H1 (cell line): ENCODE results near the gene TRMT61A. TPM values are rescaled to one million over a fixed set of nuclear protein-coding genes. Genes with fewer than 3 reads are reported as not detected.

ENCODE experiments used
- CTCF ChIA-PET: fragments of 300-600 bp; sonication (Branson Sonifier 250); formaldehyde crosslinking; loops from one replicate; lab custom pipeline; 2021; ENCODE audit not compliant: partially characterized antibody; lab: Charles Lee
- POLR2A ChIA-PET: fragments of 300-600 bp; sonication (Branson Sonifier 250); formaldehyde crosslinking; loops from one replicate; lab custom pipeline; 2021; ENCODE audit warnings: inconsistent platforms; ENCODE audit not compliant: partially characterized antibody; lab: Charles Lee
- DNase-seq, 2 experiments: peaks; one replicate each; pipeline versions ENCODE4 v3.0.0 to v3.0.0-alpha.2; 2010 to 2022; ENCODE audit warnings: low spot score in 2 of 2, low read depth in 1 of 2, mixed read lengths in 1 of 2
- FAIRE-seq: peaks from 2 replicates; lab custom pipeline; 2011; peaks lifted over from hg19 to GRCh38; lab: Jason Lieb, UNC
- H2AFZ ChIP-seq: 2 replicates; pipeline ENCODE4 v1.8.1; 2012; ENCODE audit warnings: low read length, inconsistent platforms
- H2AK5ac ChIP-seq: 2 replicates; pipeline ENCODE4 v1.6.1; 2013; ENCODE audit warnings: low read depth, low read length
- H2BK120ac ChIP-seq: replicated peaks from 2 replicates; pipeline ENCODE3; 2013; ENCODE audit warnings: low read depth, low read length, inconsistent platforms
- H2BK12ac ChIP-seq: 2 replicates; pipeline ENCODE4 v1.6.1; 2013; ENCODE audit warnings: low read depth, low read length
- H2BK15ac ChIP-seq: 2 replicates; pipeline ENCODE4 v1.6.1; 2013; ENCODE audit warnings: low read length
- H2BK20ac ChIP-seq: 2 replicates; pipeline ENCODE4 v1.6.1; 2013; ENCODE audit warnings: low read length
- H2BK5ac ChIP-seq: 2 replicates; pipeline ENCODE4 v1.6.1; 2013; ENCODE audit warnings: low read depth, low read length
- H3K14ac ChIP-seq: 2 replicates; pipeline ENCODE4 v1.6.1; 2013; ENCODE audit warnings: inconsistent platforms; ENCODE audit not compliant: insufficient read length
- H3K18ac ChIP-seq: 2 replicates; pipeline ENCODE4 v1.6.1; 2013; ENCODE audit warnings: low read length; ENCODE audit errors: extremely low read depth
- H3K23ac ChIP-seq: 2 replicates; pipeline ENCODE4 v1.6.1; 2013; ENCODE audit warnings: inconsistent platforms; ENCODE audit not compliant: insufficient read length
- H3K23me2 ChIP-seq: 2 replicates; pipeline ENCODE4 v1.6.1; 2013; ENCODE audit warnings: low read depth, low read length
- H3K27ac ChIP-seq: 2 replicates; pipeline ENCODE4 v1.6.1; 2011; ENCODE audit warnings: low read depth, low read length, inconsistent platforms
- H3K27me3 ChIP-seq, 4 experiments: replicated peaks in 1 of 4; 1 replicate in 1 of 4; 2 replicates in 3 of 4; pipeline versions ENCODE4 v1.6.1 to v1.8.1; 2011 to 2013; ENCODE audit warnings: low read length in 3 of 4, mild to moderate bottlenecking in 3 of 4, inconsistent platforms in 2 of 4, mixed read lengths in 2 of 4, moderate library complexity in 1 of 4; ENCODE audit not compliant: control insufficient read depth in 3 of 4, insufficient read depth in 3 of 4; ENCODE audit errors: extremely low read depth in 1 of 4
- H3K36me3 ChIP-seq, 4 experiments: 2 replicates each; pipeline versions ENCODE4 v1.6.1 to v1.8.1; 2011 to 2013; ENCODE audit warnings: mild to moderate bottlenecking in 4 of 4, low read length in 3 of 4, moderate library complexity in 2 of 4, control low read depth in 1 of 4, inconsistent platforms in 1 of 4; ENCODE audit not compliant: insufficient read depth in 4 of 4, control insufficient read depth in 2 of 4
- H3K4ac ChIP-seq: replicated peaks from 2 replicates; pipeline ENCODE3; 2013; ENCODE audit warnings: low read length, low read depth, mixed read lengths, inconsistent platforms; ENCODE audit not compliant: insufficient read length
- H3K4me1 ChIP-seq, 4 experiments: replicated peaks in 1 of 4; 1 replicate in 1 of 4; 2 replicates in 3 of 4; pipeline versions ENCODE4 v1.6.1 to v1.8.1; 2011 to 2013; ENCODE audit warnings: low read length in 3 of 4, inconsistent platforms in 2 of 4, mixed read lengths in 1 of 4; ENCODE audit not compliant: insufficient read depth in 4 of 4, control insufficient read depth in 3 of 4
- H3K4me2 ChIP-seq, 2 experiments: 2 replicates each; pipeline versions ENCODE4 v1.6.1 to v1.8.1; 2011 to 2013; ENCODE audit warnings: low read depth in 2 of 2, low read length in 2 of 2, control low read depth in 1 of 2, inconsistent platforms in 1 of 2, mild to moderate bottlenecking in 1 of 2; ENCODE audit not compliant: insufficient read depth in 1 of 2
- H3K4me3 ChIP-seq, 4 experiments: fragments of 200-600, 300-600 bp in 1 of 4; sonication (generic), shearing (Covaris generic), sonication (Bioruptor Twin) in 1 of 4; 2 replicates each; pipeline versions ENCODE4 v1.5.1 to v1.8.1; 2011 to 2016; ENCODE audit warnings: low read length in 4 of 4, low read depth in 3 of 4, control low read depth in 2 of 4, inconsistent platforms in 2 of 4, mild to moderate bottlenecking in 2 of 4, mixed read lengths in 1 of 4, moderate library complexity in 1 of 4; ENCODE audit not compliant: insufficient read depth in 2 of 4; ENCODE audit errors: extremely low read depth in 1 of 4
- H3K56ac ChIP-seq: replicated peaks from 2 replicates; pipeline ENCODE3; 2013; ENCODE audit warnings: low read depth, mild to moderate bottlenecking, mixed read lengths, low read length, inconsistent platforms; ENCODE audit not compliant: insufficient read length
- H3K79me1 ChIP-seq: 2 replicates; pipeline ENCODE4 v1.6.1; 2013; ENCODE audit warnings: low read depth, low read length, control low read depth
- H3K79me2 ChIP-seq, 2 experiments: 2 replicates each; pipeline versions ENCODE4 v1.6.1 to v1.8.1; 2012 to 2013; ENCODE audit warnings: low read length in 2 of 2, mild to moderate bottlenecking in 2 of 2, inconsistent platforms in 1 of 2; ENCODE audit not compliant: insufficient read depth in 2 of 2, control insufficient read depth in 1 of 2
- H3K9ac ChIP-seq, 4 experiments: replicated peaks in 1 of 4; 1 replicate in 1 of 4; 2 replicates in 3 of 4; pipeline versions ENCODE4 v1.6.1 to v1.8.1; 2011 to 2013; ENCODE audit warnings: low read depth in 3 of 4, low read length in 3 of 4, control low read depth in 2 of 4, mild to moderate bottlenecking in 2 of 4, moderate library complexity in 2 of 4, inconsistent platforms in 1 of 4; ENCODE audit errors: extremely low read depth in 1 of 4
- H3K9me3 ChIP-seq, 2 experiments: 2 replicates each; pipeline versions ENCODE4 v1.6.1 to v1.8.1; 2012 to 2013; ENCODE audit warnings: mild to moderate bottlenecking in 2 of 2, moderate library complexity in 2 of 2, control low read depth in 1 of 2, inconsistent platforms in 1 of 2, low read depth in 1 of 2, low read length in 1 of 2, mixed read lengths in 1 of 2; ENCODE audit not compliant: insufficient read depth in 2 of 2
- H4K20me1 ChIP-seq, 2 experiments: replicated peaks in 1 of 2; 2 replicates each; pipeline versions ENCODE3 to v1.8.1; 2011 to 2013; ENCODE audit warnings: inconsistent platforms in 2 of 2, low read length in 2 of 2, mild to moderate bottlenecking in 1 of 2; ENCODE audit not compliant: insufficient read depth in 2 of 2, control insufficient read depth in 1 of 2
- H4K5ac ChIP-seq: 2 replicates; pipeline ENCODE4 v1.6.1; 2013; ENCODE audit warnings: low read length, low read depth, mixed read lengths, inconsistent platforms; ENCODE audit not compliant: insufficient read length
- H4K8ac ChIP-seq: 2 replicates; pipeline ENCODE4 v1.8.0; 2013; ENCODE audit warnings: mild to moderate bottlenecking, moderate library complexity, low read length, inconsistent platforms; ENCODE audit not compliant: insufficient read depth; ENCODE audit errors: extremely low read depth
- H4K91ac ChIP-seq: replicated peaks from 2 replicates; pipeline ENCODE3; 2013; ENCODE audit warnings: low read length, mixed read lengths, inconsistent platforms; ENCODE audit not compliant: insufficient read length
- BACH1 ChIP-seq: IDR thresholded peaks from 2 replicates; pipeline ENCODE4 v1.6.1; 2012; ENCODE audit warnings: low read length, improper control_type of control experiment
- BRCA1 ChIP-seq: IDR thresholded peaks from 2 replicates; pipeline ENCODE4 v1.6.1; 2012; ENCODE audit warnings: low read depth, low read length, improper control_type of control experiment
- CREB1 ChIP-seq: IDR thresholded peaks from 2 replicates; pipeline ENCODE4 v1.6.1; 2012; ENCODE audit warnings: inconsistent platforms
- EGR1 ChIP-seq: IDR thresholded peaks from 2 replicates; pipeline ENCODE4 v1.6.1; 2011; ENCODE audit warnings: low read depth, low read length, borderline replicate concordance
- EZH2 ChIP-seq: fragments of 200-600 bp; sonication (generic); IDR thresholded peaks from 2 replicates; pipeline ENCODE4 v1.7.1; 2012; ENCODE audit warnings: low read depth, mild to moderate bottlenecking, moderate library complexity, low read length, inconsistent platforms; ENCODE audit not compliant: severe bottlenecking
- GTF2F1 ChIP-seq: IDR thresholded peaks from 2 replicates; pipeline ENCODE4 v1.6.1; 2012; ENCODE audit warnings: low read depth, low read length, improper control_type of control experiment, borderline replicate concordance
- HDAC2 ChIP-seq, 2 experiments: fragments of 300-600 bp in 1 of 2; sonication (generic) in 1 of 2; IDR thresholded peaks; 2 replicates each; pipeline ENCODE4 v1.6.1; 2011 to 2012; ENCODE audit warnings: low read depth in 2 of 2, low read length in 2 of 2, mild to moderate bottlenecking in 2 of 2, moderate library complexity in 2 of 2, borderline replicate concordance in 1 of 2, inconsistent platforms in 1 of 2
- JUND ChIP-seq: IDR thresholded peaks from 2 replicates; pipeline ENCODE4 v1.6.1; 2011; ENCODE audit warnings: mild to moderate bottlenecking, improper control_type of control experiment, low read length
- KDM5A ChIP-seq: fragments of 200-600 bp; IDR thresholded peaks from 2 replicates; pipeline ENCODE4 v1.7.1; 2012; ENCODE audit warnings: mild to moderate bottlenecking, low read length, inconsistent platforms, mixed read lengths
- SIN3A ChIP-seq, 2 experiments: IDR thresholded peaks in 1 of 2; conservative IDR thresholded peaks in 1 of 2; 2 replicates each; pipeline ENCODE4 v1.6.1; 2011 to 2012; ENCODE audit warnings: low read length in 2 of 2, improper control_type of control experiment in 1 of 2, low read depth in 1 of 2, mild to moderate bottlenecking in 1 of 2
- SIRT6 ChIP-seq: IDR thresholded peaks from one replicate; pipeline ENCODE4 v1.7.1; 2012; ENCODE audit warnings: low read length, inconsistent platforms
- SIX5 ChIP-seq: IDR thresholded peaks from 2 replicates; pipeline ENCODE4 v1.6.1; 2011; ENCODE audit warnings: mild to moderate bottlenecking, low read depth, low read length
- SP1 ChIP-seq: IDR thresholded peaks from 2 replicates; pipeline ENCODE4 v1.6.1; 2011; ENCODE audit warnings: low read depth, low read length
- SUZ12 ChIP-seq: fragments of 200-600 bp; sonication (generic); IDR thresholded peaks from 2 replicates; pipeline ENCODE4 v1.6.1; 2012; ENCODE audit warnings: mild to moderate bottlenecking, inconsistent platforms, low read length, moderate library complexity, mixed read lengths
- WGBS, 2 experiments: shearing (Covaris generic) in 1 of 2; methylation state at CpG; one replicate each; pipeline versions ENCODE4 v1.1.6 to v1.1.7; 2013 to 2015; ENCODE audit warnings: low lambda C conversion rate in 2 of 2, mixed read lengths in 2 of 2, inconsistent platforms in 1 of 2, low coverage in 1 of 2, missing lambda C conversion rate in 1 of 2; ENCODE audit not compliant: insufficient replicate concordance in 2 of 2, insufficient coverage in 1 of 2, insufficient read length in 1 of 2; ENCODE audit errors: extremely low coverage in 1 of 2, missing lambda C conversion rate in 1 of 2; 5-methylcytosine and 5-hydroxymethylcytosine counted together
- polyA plus RNA-seq, 7 experiments: library from polyadenylated mRNA; depleted of rRNA in 3 of 7; stranded (reverse) in 5 of 7; unstranded in 2 of 7; fragments of >200 nt in 5 of 7; fragments of 200-250 nt in 2 of 7; gene quantifications; 1 replicate in 5 of 7; 2 replicates in 1 of 7; 4 replicates in 1 of 7; pipeline versions ENCODE4 v1.2.1 to v1.2.3, GENCODE V29; 2011 to 2013; ENCODE audit warnings: missing spikeins in 2 of 7, mixed read lengths in 2 of 7
- total RNA-seq: library from RNA; stranded (reverse); fragmentation: NEBNext Ultra II Directional; extraction: Animal tissue kit (Norgen Biotek cat#: 25700); gene quantifications from 2 replicates; pipeline ENCODE4 v1.2.1, GENCODE V29; 2021

Gene TRMT61A
- total and polyA plus RNA-seq, 2 of the 8 experiments (the other 6 are each of a cell fraction or from before 2014, with no cell fraction given) = 15.8 to 19.0 TPM

- peak overlapping the region in 1 of 4 experiments; percentile 81; a peak in 2 of 7 replicates for H3K9ac ChIP-seq
- H4K8ac ChIP-seq = no peak overlapping the region
- peak overlapping the region; percentile 80 to 87; a peak in 2 of 4 replicates for H3K4me2 ChIP-seq
- H2BK5ac ChIP-seq = no peak overlapping the region
- FAIRE-seq (no peak), DNase-seq (no peak)
- 90% methylated on average over 8 of the region's 8 CpGs; no CpG with 5 or more reads in 1 of the 2 experiments for WGBS, 2 experiments
- peaks cover 8 to 10% of the 10 kb centered on the region in 2 experiments for H4K20me1 ChIP-seq
- no peak overlapping the region for H2BK15ac ChIP-seq
- H3K4me1 ChIP-seq = peaks cover 0 to 4% (median under 1%) of the 10 kb centered on the region in 4 experiments; a peak in 2 of 7 replicates
- no peak overlapping the region for H2BK12ac ChIP-seq
- H3K18ac ChIP-seq = no peak overlapping the region
- peaks cover 12% of the 10 kb centered on the region; the same call in 1 of the 2 replicates for H3K23me2 ChIP-seq
- H3K36me3 ChIP-seq = peaks cover 0 to 21% (median 12%) of the 10 kb centered on the region in 4 experiments; a peak in 7 of 8 replicates
- no peak overlapping the region for H4K5ac ChIP-seq
- H4K91ac ChIP-seq = no peak overlapping the region
- H3K9me3 ChIP-seq = no peaks in the 10 kb centered on the region
- H2BK120ac ChIP-seq = no peak overlapping the region
- H2AK5ac ChIP-seq = no peak overlapping the region
- H2AFZ ChIP-seq = no peak overlapping the region
- no peak overlapping the region for H3K14ac ChIP-seq
- ChIA-PET CTCF (interaction anchor here (0.8 to 2.6 kb wide), 9 partner anchors 8 to 259 kb away, joined by 3 to 14 read pairs (median 5); no protein-coding TSS in a partner anchor), POLR2A (interaction anchor here (1.0 to 2.7 kb wide), 7 partner anchors 11 to 227 kb away, joined by 3 to 40 read pairs (median 4); partner anchors contain the start of genes CKB, EIF5 and TRMT61A)
- peaks cover 12 to 75% of the 10 kb centered on the region in 2 experiments for H3K79me2 ChIP-seq
- H3K27ac ChIP-seq = no peak overlapping the region
- H3K27me3 ChIP-seq = no peaks in the 10 kb centered on the region
- H3K4me3 ChIP-seq = peak overlapping the region in 2 of 4 experiments; percentile 82 to 97; a peak in 4 of 8 replicates
- peaks cover 9% of the 10 kb centered on the region; the same call in 1 of the 2 replicates for H3K79me1 ChIP-seq
- H3K56ac ChIP-seq = no peak overlapping the region
- no peak overlapping the region for H3K4ac ChIP-seq
- H3K23ac ChIP-seq = no peak overlapping the region
- H2BK20ac ChIP-seq = no peak overlapping the region
- no peak for TF ChIP-seq SIRT6
- TF ChIP-seq CREB1 = no peak
- TF ChIP-seq SUZ12 = no peak
- no peak for TF ChIP-seq KDM5A
- no peak for TF ChIP-seq JUND
- no peak for TF ChIP-seq SP1
- no peak for TF ChIP-seq GTF2F1
- TF ChIP-seq BACH1 = no peak
- no peak for TF ChIP-seq EGR1
- no peak for TF ChIP-seq HDAC2 (IDR thresholded peaks at IDR 0.05; ENCODE audit: borderline replicate concordance in 1 of 2, low read depth in 2 of 2, low read length in 2 of 2)
- no peak for TF ChIP-seq SIN3A (conservative IDR thresholded peaks at IDR 0.05 in 1 of 2, IDR thresholded peaks at IDR 0.05 in 1 of 2; ENCODE audit: low read depth in 1 of 2, low read length in 2 of 2)
- no peak for TF ChIP-seq BRCA1
- no peak for TF ChIP-seq SIX5
- TF ChIP-seq EZH2 = no peak
Measured at GRCh38 chr14:103560691-103561090, 31.7 kb downstream of the TRMT61A start.
